CMK (cell line): ENCODE results near the gene C5orf15.
"Not testable (repeated sequence)": the region's sequence is repeated elsewhere in the genome, so short reads cannot be mapped to it uniquely, and the experiment has no call there.

Source experiments
- DNase-seq: peaks from one replicate; pipeline ENCODE4 v3.0.0-alpha.2; 2010; ENCODE audit warnings: low read depth

Gene C5orf15

DNA sequence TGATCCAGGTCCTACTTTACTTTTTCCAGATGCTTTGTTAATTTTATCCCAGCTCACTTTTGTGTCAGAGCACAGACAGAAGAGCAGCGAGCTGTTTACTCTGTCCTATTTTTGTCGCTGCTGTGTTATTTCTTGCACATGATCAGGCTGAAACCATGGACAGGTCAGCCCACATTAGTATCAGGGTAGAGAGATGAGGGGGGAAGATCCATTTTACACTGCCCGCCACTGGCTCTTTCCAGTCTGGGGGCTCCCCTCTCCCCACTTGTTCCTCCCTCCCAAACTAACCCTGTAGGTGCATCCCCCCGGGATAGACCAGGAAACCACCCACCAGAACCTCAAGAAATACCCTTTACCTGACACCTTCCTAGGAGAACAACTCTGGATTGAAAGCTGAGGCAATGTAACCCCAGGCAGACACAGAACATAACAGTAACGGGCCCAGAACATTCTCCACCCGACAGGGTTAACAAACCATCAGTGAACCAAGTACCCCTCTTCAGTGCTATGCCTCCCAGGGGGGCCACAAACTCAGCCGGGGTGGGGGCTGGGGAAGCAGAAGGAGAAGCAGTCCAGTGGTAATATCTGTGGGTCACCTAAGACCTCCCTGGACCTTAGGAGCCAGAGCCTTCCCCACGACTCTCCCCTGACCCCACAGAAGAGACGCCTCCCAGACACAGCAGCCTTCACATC, 26.0 kb upstream of the C5orf15 start:
- DNase-seq, result no peak

DNA sequence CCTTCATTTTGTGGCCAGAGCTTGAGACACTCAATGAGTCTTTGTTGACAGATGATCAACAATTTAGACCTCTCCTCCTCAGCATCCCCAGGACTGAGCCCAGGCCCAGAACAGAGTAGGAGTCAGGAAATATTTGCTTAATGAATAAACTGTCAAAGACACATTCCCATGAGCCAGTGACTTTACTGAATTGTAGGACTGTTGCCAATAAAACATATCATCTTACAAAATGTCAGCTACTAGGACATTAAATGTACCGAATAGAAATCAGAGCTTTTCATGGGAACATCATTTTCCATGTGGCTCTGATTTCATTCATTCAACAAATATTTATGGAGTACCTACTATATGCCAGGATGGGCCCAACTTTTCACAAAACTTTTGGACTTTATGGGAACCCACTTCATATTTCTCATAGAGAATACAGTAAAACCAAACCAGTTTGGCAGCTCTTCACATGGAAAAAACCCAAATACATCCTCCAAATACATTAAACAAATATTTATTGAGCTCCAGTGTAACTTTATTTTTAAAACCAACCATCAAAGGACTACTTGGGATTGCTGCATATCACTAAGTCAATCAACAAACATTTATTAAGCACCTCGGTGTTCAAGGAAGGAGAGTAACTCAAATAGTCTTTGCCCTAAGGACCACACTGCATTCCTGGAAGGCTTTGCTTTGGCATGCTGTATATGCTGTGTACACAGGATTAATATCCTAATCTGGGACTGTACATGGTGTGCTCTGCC, 24.9 kb upstream of the C5orf15 start:
- DNase-seq, result no peak

GRCh38 chr5:133992429-133993155, 24.2 kb upstream of the C5orf15 start:
- no peak for DNase-seq

DNA sequence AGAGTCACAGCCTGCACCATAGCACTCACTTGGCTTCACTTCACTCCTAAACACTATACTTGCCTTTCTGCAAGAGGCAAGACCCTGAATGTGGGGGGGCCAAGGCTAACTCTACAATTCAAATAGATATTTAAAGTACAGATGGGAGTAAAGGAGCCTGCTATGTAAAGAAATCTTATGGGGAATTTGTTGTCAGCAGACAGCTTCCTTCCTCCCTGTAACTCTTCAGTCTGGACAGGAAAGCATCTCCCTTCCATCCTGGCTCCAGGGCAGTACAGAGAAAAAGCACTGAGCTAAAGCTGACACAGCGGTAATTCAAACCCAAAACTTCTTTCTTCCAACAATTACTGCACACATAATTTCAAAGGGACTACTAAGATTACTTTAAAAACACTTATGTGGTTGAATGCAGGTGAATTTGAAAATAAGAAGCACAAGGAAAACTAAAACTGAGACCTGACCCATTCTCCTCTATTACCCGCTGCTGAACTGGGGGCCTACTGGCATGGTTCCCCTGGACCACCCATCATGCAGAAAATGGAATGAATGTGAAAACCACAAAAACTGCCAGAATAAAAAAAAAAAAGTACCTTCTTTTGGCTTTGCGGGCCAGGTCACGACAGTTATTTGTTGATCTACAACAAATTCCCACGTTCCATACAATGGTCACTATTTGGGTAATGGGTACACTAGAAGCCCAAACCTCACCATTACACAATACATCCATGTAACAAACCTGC, 22.9 kb upstream of the C5orf15 start:
- DNase-seq, result no peak

DNA sequence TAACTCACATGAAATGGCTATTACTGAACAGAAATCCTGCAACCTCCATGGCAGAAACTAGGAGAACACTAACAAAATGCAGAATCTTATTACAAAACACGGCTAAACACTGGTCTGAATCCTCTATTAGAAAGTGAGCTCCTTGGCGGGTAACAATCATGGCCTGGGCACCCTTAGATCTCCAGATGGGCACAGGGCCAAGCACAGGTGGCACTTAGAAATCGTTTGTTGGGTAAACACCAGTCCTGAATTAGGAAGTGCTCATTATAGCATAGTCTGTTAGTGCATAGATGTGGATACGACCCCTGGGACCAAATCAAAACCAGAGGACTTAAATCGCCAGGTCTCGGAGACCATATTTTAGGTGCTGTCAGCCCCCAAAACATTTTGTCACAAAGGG, 22.0 kb upstream of the C5orf15 start:
- no peak for DNase-seq

GRCh38 chr5:133985540-133986180, 17.2 kb upstream of the C5orf15 start:
- DNase-seq, result no peak

DNA sequence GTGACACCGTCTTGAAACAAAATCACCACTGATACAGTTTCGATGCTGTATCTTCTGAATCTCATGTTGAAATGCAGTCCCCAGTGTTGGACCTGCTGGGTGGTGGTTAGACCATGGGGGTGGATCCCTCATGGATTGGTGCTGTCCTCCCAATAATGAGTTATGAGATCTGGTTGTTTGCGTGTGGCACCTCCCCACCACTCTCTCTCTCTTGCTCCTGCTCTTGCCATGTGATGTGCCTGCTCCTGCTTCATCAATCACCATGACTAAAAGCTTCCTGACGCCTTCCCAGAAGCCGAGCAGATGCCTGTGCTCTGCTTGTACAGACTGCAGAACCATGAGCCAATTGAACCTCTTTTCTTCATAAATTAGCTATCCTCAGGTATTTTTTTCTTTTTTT, 15.2 kb upstream of the C5orf15 start:
- no peak for DNase-seq

DNA sequence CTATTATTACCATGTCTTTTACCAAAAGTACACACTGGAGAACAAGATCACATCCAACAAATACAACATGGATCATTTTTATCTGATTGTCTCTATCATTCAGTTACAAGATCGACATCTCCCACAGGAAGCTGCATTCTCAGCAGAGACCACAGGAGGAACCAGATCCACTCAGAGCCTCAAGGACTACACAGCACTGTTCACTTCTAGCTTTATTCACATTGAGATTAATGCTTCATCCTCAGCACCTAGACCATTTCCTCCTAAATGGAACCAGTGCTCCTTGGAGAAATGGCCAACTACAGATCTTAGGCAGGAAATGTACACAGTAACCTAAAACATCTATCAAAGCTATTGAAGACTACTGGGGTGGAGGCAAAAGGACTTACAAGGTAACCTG, 13.3 kb upstream of the C5orf15 start:
- DNase-seq, result no peak

DNA sequence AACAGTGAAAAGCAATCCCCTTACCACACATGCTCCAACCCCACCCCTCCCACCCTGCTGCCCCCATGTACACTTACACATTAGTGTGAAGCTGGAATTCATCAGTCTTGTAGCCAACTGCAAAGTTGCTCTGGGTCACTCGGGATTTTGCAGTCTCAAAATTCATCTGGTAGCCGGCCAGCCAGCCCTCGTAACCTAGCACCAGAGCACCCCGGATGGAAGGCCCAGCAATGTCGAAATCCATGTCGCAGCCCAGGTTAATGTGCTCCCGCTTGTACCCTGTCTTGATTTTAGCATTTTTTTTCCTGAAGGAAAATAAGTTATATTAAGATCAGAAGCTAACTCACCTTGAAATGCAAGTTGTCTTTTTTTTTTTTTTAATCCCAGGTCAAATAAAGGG, 12.2 kb upstream of the C5orf15 start:
- no peak for DNase-seq

DNA sequence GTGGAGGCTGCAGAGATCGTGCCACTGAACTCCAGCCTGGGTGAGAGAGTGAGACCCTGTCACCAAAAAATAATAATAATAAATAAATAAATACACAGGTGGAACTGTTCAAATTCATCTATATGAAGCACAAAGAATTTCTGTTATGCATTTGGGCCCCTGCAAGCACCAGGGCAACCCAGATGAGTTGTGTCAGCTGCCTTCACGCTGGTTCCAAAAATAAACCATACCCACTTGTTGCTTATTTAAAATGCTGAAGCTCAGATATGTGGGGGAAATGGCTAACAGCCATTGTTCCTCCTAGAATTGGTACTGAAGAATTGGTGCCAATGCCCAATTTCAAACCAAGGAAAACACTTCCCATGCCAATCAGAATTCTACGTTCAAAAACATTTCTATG, 10.5 kb upstream of the C5orf15 start:
- no peak for DNase-seq

DNA sequence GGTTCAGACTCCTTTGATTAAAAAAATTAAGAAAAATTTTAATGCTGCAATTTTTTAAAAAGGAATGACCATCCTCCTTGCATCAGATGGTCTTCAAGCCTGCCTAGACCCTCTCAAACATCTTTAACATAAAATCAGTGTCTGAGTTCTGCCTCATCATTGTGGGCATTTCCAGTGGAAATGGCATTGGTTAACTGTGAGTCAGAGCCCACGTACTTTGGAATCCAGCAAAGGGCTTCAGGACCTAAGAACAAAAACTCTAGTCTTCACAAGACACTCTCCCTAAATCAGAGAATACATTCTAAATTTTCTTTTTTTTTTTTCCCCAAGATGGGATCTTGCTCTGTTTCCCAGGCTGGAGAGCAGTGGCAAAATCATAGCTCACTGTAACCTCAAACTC, 9.4 kb upstream of the C5orf15 start:
- no peak for DNase-seq

DNA sequence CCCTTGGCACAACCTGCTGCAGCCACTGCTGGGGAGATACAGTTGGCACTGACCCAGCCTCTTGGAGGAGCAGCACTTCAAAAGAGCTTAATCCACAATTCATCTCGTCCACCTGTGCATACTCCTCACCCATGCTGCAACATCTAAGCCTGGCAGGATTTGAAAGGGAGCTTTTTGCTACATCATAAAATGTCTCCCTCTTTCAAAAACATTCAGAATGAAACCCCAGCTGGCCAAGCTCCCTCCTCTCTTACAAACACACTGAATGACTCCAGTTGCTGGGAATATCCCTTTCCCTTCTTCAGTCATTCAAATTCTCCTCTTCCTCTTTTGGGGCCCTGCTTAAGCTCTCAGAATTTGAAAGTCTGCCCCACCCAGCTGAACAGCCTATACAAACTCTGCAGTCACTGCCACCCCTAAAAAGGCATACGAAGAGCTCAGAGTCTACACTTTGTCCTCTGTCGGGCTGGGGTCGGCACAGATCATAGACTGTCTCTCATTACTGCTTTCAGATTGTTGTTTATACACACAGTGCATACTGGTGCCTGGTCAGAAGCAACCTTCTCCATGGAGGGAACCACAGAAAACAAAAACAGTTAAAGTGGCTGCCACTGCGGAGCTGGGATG, 8.8 kb upstream of the C5orf15 start:
- DNase-seq, result no peak

DNA sequence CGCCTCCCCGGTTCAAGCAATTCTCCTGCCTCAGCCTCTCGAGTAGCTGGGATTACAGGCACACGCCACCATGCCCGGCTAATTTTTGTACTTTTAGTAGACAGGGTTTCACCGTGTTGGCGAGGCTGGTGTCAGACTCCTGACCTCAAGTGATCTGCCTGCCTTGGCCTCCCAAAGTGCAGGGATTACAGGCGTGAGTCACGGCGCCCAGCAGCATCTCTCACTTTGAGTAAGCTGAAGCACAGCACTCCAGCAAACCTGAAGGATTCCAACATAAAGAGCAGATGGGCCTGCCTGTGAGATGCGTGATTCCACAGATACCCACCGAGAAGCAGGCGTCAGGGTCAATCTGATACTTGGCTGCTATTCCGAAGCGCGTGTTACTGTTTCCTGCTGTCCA, 7.1 kb upstream of the C5orf15 start:
- not testable (repeated sequence) for DNase-seq

DNA sequence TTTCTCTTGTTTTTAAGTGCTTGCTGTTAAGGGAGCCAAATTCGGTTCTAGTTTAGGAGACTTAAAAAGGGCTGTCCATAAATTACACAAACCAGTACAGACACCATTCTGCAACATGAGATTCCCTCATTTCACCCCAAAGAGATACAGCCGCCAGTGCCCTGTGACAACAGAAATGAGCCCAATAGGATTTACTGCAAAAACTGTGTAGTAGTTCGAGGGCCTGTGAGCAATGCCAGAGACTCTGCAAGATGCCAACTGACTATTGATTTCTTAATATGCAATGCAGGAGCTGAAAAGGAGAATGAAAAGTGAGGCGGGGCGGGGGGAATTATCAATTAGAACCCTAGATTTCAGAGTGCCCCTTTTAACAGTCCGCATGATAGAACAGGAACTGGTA, 5.7 kb upstream of the C5orf15 start:
- DNase-seq, result no peak

DNA sequence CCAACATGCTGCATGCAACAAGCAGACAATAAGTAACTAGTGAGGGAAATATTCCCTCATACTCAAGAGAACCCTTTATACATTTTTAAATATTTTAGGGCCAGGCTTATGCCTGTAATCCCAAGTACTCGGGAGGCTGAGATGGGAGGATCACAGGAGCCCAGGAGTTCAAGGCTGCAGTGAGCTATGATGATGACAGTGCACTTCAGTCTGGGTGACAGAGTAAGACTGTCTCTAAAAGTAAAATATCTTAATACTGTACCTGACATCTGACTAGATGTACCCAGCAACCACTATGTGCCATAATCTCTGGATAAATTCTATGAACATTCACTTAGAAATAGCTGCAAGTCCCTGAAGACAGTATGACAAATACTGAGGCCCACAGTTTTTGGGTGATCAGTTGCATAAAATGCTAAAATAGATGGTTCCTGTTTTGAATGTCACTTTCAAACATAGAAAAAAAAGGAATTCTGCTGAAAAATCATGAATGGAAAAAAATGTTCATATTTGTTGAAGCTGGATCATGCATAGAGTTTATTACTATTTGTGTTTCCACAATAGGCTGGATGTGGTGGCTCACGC, 2.0 kb upstream of the C5orf15 start:
- no peak for DNase-seq

DNA sequence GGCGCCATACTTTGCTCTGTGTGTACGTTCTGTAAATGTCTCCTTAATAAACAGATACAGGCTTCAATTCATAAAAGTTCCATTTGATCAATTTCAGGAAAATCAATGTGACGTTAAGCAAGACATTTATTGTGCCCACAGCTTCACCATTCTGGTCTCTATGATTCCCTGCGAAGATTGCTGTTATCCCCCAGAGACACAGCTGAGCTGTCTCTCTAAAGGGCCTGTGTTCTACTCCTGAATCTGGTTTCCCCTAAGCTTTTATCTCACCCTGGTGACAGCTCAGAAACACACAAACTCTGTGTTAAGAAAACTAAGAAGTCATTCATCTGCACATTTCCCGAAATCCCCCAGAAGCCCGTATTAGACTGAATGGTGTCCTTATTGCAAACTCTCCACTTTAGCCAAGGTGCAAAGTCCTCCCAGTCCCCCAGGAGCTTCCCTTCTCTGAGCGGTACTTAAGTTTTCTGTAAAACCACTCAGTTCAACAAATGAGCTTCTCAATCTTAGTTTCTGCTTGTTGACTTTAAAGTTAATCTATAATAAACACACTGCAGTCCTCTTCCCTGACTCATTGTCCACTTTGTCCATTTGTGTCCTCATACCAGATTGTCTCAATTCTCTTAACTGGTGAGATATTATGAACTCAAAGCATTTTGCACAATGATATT, 1.4 kb upstream of the C5orf15 start:
- DNase-seq, result no peak

DNA sequence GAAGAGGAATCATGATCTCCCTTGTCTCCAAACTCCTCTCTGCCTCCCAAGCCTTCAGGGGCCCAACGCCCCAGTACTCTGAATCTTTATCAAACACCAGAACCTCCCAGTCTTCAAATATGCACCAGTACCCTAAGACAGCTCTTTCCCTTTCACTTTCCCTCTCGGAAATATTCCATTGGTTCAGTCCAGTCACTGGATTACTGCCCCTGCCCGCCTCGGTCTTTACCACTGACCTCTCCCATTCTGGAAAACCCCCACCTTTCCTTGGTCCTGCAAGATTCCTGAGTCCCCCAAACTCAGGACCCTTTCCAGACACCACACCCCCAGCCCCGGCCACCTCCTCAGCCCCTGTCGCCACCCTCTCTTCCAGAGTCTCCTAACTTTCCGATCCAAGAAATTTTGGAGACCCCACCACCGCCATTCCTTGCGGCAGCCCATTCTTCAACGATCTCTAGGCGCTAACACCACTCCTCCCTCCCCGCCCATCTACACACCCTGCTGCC, 674 bp downstream of the C5orf15 start:
- DNase-seq, result no peak

DNA sequence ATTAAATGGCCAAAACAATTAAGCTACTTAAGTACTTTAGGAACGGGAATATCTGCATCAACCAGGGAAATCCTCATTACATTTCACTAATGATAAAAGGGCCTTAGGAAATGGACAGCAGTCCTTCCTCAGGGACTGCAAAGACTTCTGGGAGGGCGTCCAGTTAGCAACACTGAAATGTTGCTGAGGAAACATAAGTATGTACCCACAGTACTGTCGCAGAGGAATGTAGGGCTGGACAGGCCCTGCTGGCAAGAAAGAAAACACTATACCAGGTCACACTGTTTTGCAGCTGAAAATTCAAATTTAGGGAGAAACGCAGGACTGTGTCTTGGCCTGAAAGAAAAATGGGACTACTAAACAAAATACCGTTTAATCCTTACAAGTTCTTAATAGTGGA, 1.3 kb downstream of the C5orf15 start:
- no peak for DNase-seq

DNA sequence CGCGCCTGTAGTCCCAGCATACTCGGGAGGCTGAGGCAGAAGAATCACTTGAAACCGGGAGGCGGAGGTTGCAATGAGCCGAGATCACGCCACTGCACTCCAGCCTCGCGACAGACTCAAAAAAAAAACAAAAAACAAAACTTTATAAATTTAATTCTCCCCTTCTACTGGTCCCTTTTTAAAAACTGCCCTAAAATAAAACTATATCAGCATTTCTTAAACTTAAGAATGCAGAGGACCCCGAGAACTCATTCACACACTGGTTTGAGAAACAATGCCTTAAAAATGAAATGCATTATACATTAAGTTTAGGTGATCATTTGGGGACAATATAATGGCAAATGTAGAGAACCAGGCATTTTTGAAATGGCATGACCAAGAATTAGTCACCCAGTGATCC, 2.3 kb downstream of the C5orf15 start:
- no peak for DNase-seq

- no peak for DNase-seq
These were observed 4.8 kb downstream of the C5orf15 start for GRCh38 chr5:133963493-133964128.
